Activated B cell treated with CpG ODN at 0.5 μM for 24 hours (primary cell): ENCODE data around the gene ACVR2A. TPM values are rescaled to one million over a fixed set of nuclear protein-coding genes. Genes with fewer than 3 reads are reported as not detected.

Source experiments
- ATAC-seq: fragments of 200-7000 bp; cut with Tn5 transposase; one replicate; pipeline ENCODE4 v1.10.0; 2021; ENCODE audit warnings: low read depth, mild to moderate bottlenecking, moderate library complexity
- CTCF ChIA-PET: fragments of 350-600 bp; sonication (Branson Sonifier 250); formaldehyde crosslinking; loops from one replicate; lab custom pipeline; 2021; ENCODE audit warnings: antibody characterized with exemption; lab: Charles Lee
- POLR2A ChIA-PET: fragments of 350-600 bp; sonication (Branson Sonifier 250); formaldehyde crosslinking; loops from one replicate; lab custom pipeline; 2021; ENCODE audit warnings: antibody characterized with exemption; lab: Charles Lee
- DNase-seq: peaks from one replicate; pipeline ENCODE4 v3.0.0; 2022
- H3K27ac Mint-ChIP-seq: one replicate; pipeline ENCODE4 v1.8.0; 2020; ENCODE audit warnings: mixed read lengths
- H3K27me3 Mint-ChIP-seq: one replicate; pipeline ENCODE4 v1.8.0; 2021; ENCODE audit warnings: mixed read lengths
- H3K36me3 Mint-ChIP-seq: one replicate; pipeline ENCODE4 v1.8.0; 2021; ENCODE audit warnings: low read depth, mixed read lengths
- H3K4me1 Mint-ChIP-seq: one replicate; pipeline ENCODE4 v1.8.0; 2021; ENCODE audit warnings: mixed read lengths
- H3K4me3 Mint-ChIP-seq: one replicate; pipeline ENCODE4 v1.8.0; 2020; ENCODE audit warnings: mild to moderate bottlenecking, mixed read lengths
- H3K9me3 Mint-ChIP-seq: one replicate; pipeline ENCODE4 v1.8.0; 2020; ENCODE audit warnings: mixed read lengths
- CTCF ChIP-seq: fragments of 200-600 bp; IDR thresholded peaks from one replicate; pipeline ENCODE4 v1.8.0; 2022; ENCODE audit warnings: antibody characterized with exemption, mild to moderate bottlenecking
- intact Hi-C: fragments of 100-400 bp; cut with micrococcal nuclease; formaldehyde crosslinking; loops from one replicate; pipeline ENCODE4 v1.15.1; 2024
- total RNA-seq: library from RNA; stranded (reverse); gene quantifications from 2 replicates; pipeline ENCODE4 v1.2.3, GENCODE V29; 2022

The ACVR2A gene
- total RNA-seq, 1 donor from 2014 or later, result 2.8 TPM

GRCh38 chr2:147873859-147874483, 29.1 kb downstream of the ACVR2A start:
- H3K9me3 Mint-ChIP-seq, result no peaks in the 10 kb centered on the region
- no peak overlapping the region for H3K27ac Mint-ChIP-seq
- no peaks in the 10 kb centered on the region for H3K36me3 Mint-ChIP-seq
- no peak for TF ChIP-seq CTCF
- H3K4me1 Mint-ChIP-seq, result peaks cover 2% of the 10 kb centered on the region
- DNase-seq, result no peak
- CTCF ChIA-PET, result no interaction called here
- no peak for ATAC-seq
- intact Hi-C loops, result no loop called here
- H3K27me3 Mint-ChIP-seq, result no peaks in the 10 kb centered on the region
- no peak overlapping the region for H3K4me3 Mint-ChIP-seq
- POLR2A ChIA-PET, result no interaction called here

- intact Hi-C loops, result no loop called here
- Mint-ChIP-seq H3K4me3 (no peak overlapping the region), H3K27ac (no peak overlapping the region), H3K36me3 (no peaks in the 10 kb centered on the region), H3K4me1 (peaks cover 3% of the 10 kb centered on the region), H3K9me3 (no peaks in the 10 kb centered on the region), H3K27me3 (no peaks in the 10 kb centered on the region)
- no peak for TF ChIP-seq CTCF
- no peak for DNase-seq
- POLR2A ChIA-PET, result no interaction called here
- ATAC-seq, result no peak
- CTCF ChIA-PET, result no interaction called here
Observed at GRCh38 chr2:147879846-147880245, 35.0 kb downstream of the ACVR2A start.

GRCh38 chr2:147882631-147883030, 37.8 kb downstream of the ACVR2A start:
- CTCF ChIA-PET, result no interaction called here
- Mint-ChIP-seq H3K4me3 (no peak overlapping the region), H3K9me3 (no peaks in the 10 kb centered on the region), H3K27me3 (no peaks in the 10 kb centered on the region), H3K36me3 (no peaks in the 10 kb centered on the region), H3K27ac (no peak overlapping the region), H3K4me1 (peaks cover 2% of the 10 kb centered on the region)
- ATAC-seq (no peak), DNase-seq (no peak)
- POLR2A ChIA-PET, result no interaction called here
- intact Hi-C loops, result no loop called here
- no peak for TF ChIP-seq CTCF

- Mint-ChIP-seq H3K36me3 (no peaks in the 10 kb centered on the region), H3K4me3 (no peak overlapping the region), H3K27ac (no peak overlapping the region), H3K4me1 (peaks cover 2% of the 10 kb centered on the region), H3K9me3 (no peaks in the 10 kb centered on the region), H3K27me3 (no peaks in the 10 kb centered on the region)
- CTCF ChIA-PET, result no interaction called here
- POLR2A ChIA-PET, result no interaction called here
- no peak for TF ChIP-seq CTCF
- no peak for DNase-seq
- intact Hi-C loops, result no loop called here
- no peak for ATAC-seq
Observed at GRCh38 chr2:147884830-147885229, 40.0 kb downstream of the ACVR2A start.

- CTCF ChIA-PET, result interaction anchor here (0.7 kb wide), 1 partner anchor 9 kb away, joined by 3 read pairs; no protein-coding TSS in a partner anchor
- Mint-ChIP-seq H3K36me3 (no peaks in the 10 kb centered on the region), H3K27ac (no peak overlapping the region)
Observed at GRCh38 chr2:147886136-147886535, 41.3 kb downstream of the ACVR2A start.

More at GRCh38 chr2:147886136-147886535, 41.3 kb downstream of the ACVR2A start:
- TF ChIP-seq CTCF, result no peak
- ATAC-seq (no peak), DNase-seq (no peak)
- intact Hi-C loops, result no loop called here
- Mint-ChIP-seq H3K9me3 (no peaks in the 10 kb centered on the region), H3K4me3 (no peak overlapping the region), H3K4me1 (peaks cover 2% of the 10 kb centered on the region), H3K27me3 (no peaks in the 10 kb centered on the region)
- POLR2A ChIA-PET, result no interaction called here
